HG02763 (cell line): Measurements from ENCODE around the gene RRP8.

Experiments
- ATAC-seq: cut with Tn5 transposase; IDR thresholded peaks from one replicate; pipeline ENCODE4 v1.9.1; 2021; ENCODE audit warnings: mild to moderate bottlenecking, moderate library complexity; ENCODE audit not compliant: unreplicated experiment

The RRP8 gene

DNA sequence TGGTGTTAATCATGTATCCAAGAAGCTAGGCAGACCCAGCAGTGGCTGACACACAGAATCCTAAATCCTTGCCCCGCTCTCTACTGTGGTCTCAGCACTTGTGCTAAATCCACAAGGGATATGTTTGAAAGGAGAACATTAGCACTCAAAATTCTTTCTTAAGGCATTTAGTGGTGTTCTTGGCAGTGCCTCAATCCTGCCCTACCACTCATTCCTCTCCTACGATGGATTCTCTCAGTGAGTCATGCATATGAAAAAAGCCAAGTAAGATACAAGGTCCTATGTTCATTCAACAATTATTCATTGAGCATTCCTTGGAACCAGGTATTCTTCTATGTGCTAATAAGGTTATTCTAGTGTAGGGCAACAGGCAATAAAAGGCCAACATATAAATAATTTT is 31.2 kb downstream of the RRP8 start:
- no peak for ATAC-seq

DNA sequence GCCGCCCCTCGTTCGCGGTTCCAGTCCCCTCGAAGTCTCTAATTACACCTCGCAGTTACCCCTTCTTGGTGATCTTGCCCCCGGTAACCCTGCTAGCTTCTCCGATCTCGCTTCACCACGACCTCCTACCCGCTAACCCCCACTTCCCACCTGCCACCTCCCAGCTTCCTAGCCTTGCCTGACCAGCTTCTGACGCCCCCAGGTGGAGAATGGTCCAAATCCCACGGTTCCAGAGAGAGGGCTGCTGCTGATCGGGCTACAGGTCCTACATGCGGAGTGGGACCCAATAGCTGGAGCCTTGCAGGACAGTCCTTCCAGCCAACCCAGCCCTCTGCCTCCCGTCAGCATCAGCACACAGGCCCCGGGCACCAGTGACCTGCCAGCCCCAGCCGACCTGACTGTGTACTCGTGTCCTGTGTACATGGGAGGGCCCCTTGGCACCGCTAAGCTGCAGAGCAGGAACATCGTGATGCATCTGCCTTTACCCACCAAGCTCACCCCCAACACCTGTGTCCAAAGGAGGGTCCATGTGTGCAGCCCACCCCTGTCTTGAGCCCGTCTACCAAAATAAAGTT is 31.9 kb downstream of the RRP8 start:
- ATAC-seq, result no peak

DNA sequence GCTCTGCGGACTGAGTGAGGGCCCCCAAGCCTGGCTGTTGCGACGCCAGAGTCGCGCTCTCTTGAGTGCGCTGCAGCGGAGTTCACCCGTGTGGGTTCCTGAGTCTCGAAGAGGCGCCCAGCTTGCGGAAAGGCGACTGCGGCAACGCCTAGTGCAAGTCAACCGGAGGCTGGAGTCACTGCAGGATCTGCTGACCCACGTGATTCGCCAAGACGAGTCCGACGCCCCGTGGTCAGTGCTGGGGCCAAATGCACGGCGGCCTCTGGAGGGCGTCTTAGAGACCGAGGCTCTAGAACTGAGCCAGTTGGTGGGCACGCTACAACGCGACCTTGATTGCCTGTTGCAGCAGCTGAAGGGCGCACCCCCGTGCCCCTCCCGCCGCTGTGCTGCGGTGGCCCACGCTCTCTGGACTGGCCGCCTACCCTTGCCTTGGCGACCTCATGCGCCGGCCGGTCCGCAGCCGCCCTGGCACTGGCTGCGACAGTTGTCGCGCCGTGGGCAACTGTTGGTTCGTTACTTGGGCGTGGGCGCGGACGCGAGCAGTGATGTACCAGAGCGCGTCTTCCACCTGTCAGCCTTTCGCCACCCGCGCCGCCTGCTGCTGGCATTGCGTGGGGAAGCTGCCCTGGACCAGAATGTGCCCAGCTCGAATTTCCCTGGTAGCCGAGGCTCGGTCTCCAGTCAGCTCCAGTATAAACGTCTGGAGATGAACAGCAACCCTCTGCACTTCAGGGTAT is 32.6 kb downstream of the RRP8 start:
- no peak for ATAC-seq

DNA sequence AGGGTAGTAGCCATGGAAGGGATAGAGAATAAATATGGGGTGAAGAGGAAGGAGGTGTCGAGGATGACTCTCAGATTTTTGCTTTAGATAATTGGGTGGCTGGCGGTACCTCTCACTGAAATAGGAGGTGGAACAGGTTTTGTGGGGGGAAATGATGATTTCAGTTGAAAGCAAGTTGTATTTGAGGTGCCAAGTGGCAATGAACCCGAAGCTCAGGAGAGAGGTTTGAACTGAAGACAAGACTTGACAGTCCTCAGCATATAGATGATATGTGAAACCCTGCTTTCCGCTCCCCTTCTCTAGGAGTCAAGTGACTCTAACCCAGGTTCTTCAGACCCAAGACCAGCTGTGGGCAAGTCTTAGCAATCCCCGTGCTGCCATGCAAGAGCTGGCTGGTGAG is 33.7 kb downstream of the RRP8 start:
- ATAC-seq, result no peak

DNA sequence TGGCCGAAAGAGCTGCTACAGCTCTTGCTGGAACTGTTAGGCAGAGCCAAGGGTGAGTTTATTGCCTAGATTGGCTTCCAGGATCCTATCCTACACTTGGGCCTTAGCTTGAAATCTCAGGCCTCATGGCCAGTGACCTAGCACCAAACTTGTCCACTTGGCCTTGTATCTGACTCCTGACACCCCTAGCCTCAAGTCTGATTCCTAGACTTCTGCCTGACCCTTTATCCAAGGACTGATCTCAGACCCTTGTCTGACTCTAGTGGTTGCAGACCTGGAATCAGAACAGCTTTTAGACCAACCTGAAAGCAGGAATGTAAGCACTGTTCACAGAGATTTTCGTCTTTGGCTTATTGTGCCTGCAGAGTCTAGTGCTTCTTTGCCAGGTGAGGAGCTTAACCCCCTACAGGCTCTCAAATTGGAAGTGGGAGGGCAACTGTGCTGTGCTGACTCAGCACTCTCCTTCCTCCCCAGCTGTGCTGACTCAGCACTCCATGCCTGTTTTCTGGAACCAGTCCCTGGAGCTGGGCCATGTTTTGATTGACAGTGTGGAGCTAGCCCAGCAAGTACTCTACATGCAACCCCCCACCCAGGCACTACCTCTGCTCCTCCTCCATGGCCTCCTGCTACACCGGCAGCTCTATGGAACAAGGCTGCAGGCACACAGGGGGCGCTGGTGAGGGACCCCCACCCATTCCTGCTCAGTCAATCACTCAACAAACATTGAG is 35.1 kb downstream of the RRP8 start:
- no peak for ATAC-seq

DNA sequence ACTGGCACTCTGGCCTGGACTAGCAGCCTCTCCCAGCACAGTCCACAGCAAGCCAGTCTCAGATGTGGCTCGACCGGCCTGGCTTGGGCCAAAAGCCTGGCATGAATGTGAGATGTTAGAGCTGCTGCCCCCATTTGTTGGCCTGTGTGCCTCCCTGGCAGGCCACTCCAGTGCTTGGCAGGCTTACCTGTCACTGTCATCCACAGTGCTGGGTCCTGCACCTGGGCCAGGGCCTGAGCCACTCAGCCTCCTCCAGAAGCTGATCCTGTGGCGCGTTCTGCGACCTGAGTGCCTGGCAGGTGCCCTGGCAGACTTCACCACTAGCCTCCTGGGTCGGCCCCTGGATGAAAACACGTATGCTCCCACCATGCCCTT is 36.1 kb downstream of the RRP8 start:
- ATAC-seq, result no peak

DNA sequence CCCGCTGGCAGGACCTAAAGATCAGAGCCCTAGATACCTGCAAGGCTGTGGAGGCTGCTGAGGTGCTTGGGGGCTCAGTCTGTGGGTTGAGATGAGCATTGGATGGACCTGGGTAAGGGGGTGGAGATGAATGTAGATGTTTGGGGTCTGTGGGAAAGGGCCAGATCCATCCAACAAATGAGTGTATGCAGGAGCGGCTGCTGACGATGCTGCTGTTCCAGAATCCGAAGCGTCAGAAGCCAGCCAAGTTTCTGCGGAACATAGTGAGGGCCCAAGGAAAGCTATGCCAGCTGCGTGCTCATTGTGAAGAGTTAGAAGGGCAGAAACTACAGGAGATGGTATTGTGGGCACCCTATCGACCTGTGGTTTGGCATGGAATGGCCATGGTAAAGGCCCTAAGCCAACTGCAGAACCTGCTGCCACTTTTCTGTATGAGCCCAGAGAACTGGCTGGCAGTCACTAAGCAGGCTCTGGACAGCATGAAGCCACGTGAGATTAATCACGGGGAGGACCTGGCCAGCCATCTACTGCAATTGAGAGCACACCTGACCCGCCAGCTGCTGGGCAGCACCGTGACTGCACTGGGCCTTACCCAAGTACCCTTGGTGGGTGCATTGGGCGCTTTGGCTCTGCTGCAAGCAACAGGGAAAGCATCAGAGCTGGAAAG is 36.6 kb downstream of the RRP8 start:
- no peak for ATAC-seq

DNA sequence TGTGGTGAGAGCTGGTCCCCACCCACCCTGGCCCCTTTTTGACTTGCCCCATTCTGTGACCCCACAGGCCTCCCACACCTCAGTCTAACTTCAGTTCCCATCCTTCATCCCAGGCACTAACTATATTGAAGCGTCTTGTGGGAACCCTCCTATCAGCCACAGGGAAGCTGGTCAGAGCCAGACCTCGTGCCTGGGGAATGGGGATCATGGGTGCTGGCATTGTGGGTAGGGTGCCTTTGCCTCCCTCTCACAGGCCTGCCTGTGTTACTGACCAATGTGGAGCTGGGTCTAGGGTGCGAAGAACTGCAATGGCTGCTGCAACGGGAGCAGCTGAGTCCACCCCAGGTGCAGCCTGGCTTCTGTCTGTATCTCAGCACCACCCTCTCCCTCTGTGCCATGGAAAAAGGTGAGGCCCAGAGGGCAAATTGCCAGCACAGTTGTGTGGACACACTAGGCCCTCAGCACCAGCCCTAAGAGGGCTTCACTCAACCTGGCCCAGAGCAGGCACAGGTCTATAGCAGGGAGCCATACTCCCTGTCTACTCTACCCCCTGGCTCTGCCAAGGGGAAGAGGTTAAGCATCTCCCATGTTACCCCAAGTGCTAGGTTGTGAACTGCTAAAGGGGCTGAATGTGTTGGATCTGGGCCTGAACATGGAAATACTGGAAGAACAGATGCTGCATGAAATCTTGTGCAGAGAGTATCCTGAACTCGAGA is 37.3 kb downstream of the RRP8 start:
- no peak for ATAC-seq

DNA sequence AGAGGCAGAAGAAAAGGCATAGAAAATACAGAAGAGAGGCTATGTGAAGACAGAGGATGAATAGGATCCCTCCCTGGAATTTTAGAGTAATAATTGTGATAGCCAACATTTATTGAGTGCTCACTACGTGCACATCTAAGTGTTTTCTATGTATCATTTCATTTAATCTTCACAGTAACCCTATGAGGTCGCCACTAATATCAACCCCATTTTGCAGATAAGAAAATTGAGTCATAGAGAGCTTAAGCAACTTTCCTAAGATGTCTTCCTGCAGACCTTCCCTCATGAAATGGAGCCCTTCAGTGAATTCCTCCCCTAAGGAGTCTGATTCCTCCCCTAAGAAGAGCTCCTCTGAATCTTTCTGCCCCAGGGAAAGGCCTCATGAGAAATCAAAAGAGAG is 38.1 kb downstream of the RRP8 start:
- no peak for ATAC-seq

DNA sequence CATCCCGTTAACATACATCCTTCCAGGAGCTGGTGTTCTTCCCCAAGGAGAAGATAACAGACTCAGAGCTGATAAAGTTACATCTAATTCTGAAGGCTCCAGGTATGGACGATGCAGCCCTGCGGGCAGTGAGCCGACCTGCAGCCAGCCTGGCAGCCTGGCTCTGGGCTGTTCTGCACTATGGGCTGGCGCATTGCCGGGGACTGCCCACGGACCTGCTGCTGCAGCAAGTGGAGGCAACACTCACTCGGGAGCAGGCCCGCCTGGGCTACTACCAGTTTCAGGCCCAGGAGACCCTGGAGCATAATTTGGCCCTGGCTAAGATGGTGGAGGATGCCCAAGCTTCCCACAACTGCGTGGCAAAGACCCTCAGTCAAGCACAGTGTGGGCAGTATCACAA is 39.7 kb downstream of the RRP8 start:
- ATAC-seq, result no peak

DNA sequence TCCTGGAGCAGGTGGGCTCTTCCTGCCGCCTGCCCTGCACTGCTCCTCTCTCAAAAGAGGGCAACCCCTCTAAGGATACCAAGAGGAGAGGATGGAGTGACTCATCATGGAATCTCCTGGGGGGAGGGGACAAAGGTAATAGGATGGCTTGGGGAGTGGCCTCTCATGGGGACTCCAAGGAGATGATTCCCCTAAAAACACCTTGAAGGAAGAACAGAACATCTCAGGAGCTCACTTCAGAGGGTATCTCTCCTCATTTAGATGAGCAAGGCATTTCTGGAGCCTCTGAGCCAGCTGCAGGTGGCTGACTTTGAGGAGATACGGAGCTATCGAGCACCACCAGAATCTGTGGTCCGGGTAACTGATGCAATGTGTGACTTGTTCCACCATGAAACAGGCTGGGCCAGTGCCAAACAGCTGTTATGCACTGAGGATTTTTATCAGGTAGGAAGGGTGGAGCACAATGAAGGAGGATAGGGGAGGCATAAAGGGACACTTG is 40.2 kb downstream of the RRP8 start:
- no peak for ATAC-seq

DNA sequence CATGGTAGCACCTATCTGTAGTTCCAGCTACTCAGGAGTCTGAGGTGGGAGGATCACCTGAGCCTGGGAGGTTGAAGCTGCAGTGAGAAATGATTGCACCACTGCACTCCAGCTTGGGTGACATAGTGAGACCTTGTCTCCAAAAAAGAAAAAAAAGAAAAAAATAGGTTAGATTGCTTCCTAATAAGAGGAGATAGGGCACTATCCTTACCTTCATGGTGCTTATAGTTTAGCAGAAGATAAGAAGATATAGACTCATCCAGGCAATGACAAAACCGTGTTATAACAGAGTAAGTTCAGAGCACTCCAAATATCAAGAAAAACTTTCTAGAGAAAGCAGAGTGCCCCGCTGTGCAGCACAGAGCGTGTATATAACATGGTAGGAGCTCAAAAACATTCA is 42.1 kb downstream of the RRP8 start:
- ATAC-seq, result no peak

DNA sequence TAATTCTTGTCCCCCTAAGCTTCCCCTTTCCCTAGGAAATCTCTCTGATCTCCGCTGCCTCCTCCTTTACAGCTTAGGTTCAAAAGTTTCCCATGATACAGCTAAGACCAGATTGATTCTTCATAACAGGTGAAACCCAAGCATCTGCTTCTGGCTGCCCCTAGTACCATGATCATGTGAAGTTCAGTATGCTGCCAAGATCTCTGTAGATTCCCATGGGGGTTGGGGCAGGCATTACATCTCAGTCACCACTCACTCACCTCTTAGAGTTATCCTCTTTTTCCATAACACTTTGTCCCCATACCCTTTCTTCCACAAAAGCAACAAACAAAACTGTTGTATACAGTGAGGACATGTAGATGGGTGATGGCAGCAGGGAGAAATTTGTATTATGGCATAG is 44.0 kb downstream of the RRP8 start:
- no peak for ATAC-seq

DNA sequence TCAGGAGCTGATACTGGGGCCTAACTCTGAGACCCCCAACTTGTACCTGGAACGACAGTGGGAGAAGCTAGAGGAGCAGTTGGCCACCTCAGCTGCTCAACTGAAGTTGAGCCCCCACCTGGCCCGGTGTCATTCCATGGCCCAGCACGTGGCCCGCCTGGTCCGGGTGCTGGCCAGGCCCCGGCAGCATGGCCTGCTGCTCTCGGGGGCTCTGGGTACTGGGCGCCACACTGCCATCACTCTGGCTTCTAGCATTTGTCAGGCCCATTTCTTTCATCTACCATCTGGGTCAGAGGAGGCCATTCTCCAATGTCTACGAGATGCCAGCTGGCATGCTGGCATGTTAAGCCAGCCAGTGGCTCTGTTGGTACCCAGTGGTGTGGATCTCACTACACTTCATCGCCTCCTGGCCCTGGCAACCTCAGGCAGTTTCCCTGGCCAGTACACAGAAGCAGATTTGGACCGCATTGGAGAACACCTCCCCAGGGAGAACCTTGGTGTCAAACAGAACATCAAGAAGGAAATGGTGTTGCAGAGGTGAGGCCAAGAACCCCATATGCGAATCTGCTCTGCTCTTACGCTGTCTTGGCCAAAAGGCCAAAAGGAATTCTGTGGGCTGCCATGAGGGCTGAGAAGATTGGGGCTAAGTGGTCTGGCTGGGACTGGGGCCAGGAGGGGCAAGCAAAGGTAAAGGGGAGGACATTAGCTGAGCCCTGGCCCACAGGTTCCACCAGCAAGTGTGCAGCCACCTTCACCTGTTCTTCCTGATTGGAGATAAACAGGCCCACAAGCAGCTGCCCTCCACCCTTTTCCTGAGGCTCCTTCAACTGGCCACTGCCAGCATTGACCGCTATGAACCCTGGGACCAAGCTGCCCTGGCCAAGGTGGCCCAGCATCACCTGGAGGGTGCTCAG is 45.4 kb downstream of the RRP8 start:
- ATAC-seq, result no peak

DNA sequence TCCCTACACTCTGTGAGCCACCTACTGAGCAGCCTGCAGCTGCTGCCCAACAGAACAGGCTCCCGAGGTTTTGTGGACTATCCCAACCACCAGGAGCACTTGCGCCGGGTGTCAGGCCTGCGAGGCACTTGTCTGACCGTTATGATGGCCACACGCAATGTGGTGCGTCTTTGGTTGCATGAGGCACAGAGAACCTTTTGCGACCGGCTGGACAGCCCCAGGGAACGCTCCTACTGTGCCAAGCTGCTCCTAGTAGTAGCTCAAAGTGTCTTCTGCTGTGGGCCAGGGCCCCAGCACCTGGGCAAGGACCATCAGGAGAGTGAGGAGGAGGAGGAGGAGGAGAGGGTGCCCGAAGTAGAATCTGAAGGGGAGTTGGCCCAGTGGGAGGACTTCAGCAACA is 46.4 kb downstream of the RRP8 start:
- ATAC-seq, result no peak

DNA sequence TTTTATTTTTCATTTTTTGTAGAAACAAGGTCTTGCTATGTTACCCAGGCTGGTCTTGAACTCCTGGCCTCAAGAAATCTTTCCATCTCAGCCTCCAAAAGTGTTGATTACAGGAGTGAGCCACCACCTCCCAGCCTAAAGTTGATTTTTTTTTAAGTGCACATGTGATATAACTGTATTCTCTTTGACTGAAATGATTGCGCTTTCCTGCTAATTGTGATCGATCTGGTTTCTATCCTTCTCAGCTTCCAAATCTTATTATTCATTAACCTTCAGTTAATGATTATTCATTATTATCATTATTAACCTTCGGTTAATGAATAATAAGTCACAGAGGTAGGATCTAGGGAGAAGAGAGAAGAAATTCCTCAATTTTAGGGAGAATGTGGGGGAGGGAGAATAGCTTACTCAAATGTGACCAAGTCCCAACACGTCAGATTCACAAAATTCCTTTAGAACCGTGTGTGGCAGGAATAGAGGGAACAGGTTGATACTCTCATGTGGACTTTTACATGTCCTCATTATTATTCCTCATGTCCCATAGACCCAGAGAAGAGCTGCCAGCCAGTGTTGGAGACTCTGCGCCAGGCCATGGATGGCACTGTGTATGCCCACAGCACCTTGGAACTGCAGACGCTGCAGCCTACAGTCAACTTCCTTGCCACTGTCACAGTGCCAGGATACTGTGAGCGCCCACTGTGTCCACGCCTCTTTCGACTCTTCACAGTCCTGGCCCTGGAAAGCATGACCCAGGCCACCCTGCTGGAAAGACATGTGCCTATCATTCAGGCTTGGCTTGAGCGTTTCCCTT is 47.1 kb downstream of the RRP8 start:
- ATAC-seq, result no peak

DNA sequence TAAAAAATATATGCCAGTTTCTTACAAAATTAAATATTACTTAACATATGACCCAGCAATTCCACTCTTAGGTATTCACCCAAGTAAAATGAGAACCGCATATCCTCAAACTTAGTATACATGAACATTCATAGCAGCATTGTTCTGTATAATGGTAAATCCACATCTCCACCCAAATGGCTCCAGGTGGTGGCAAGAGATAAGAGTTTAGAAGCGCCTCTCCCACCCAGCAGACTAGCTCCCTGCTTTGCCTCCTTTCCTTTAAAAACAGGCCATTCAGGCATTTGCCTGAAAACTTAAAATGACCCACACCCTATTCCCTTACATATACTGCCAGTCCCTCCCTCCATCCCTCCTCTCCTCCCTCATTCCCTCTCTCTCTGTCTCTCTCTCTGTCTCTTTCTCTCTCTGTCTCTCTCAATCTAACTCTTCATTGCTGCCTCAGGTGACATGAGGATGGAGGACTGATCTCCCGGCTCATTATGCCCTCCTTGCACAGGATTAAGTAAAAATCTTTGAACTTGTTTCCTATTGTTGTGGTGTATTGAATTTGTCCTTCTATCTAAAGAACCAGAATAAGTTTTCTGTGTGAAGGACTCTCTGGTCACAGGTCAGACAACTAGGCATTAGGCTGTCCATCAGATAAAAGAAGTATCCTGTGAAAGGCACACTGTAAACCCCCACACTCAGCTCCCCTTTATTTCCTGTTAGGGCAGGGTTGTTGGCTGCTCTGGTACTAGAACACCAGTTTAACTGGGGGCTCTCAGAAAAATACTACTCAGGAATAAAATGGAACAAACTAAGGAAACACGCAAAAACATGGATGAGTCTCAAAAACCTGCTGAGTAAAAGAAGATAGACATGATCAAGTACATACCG is 48.3 kb downstream of the RRP8 start:
- ATAC-seq, result no peak

DNA sequence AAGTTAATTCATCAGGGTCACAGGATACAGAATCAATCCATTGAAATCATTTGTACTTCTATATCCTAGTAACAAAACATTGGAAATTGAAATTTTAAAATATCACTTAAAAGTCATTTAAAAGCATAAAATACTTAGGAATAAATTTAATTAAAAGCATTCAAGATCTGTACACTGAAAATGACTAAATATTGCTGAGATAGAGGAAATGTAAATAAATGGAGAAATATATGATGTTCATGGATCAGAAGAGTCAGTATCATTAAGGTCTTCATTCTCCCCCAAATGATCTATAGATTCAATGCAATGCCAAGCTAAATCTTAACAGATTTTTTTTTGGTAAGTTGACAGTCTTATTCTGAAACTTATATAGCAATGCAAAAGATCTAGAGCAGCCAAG is 49.8 kb downstream of the RRP8 start:
- ATAC-seq, result no peak
